Liver (tissue), 9 donors: ENCODE data around the gene SGSH. TPM values are rescaled to one million over a fixed set of nuclear protein-coding genes. Genes with fewer than 3 reads are reported as not detected.

Experiments
- DNase-seq: peaks from one replicate; pipeline ENCODE4 v3.0.0-alpha.2; 2017; ENCODE audit warnings: low spot score
- H3K27ac ChIP-seq, 2 donors: one replicate each; pipeline ENCODE4 v1.7.0; 2013; ENCODE audit warnings: inconsistent platforms in 2 of 2, low read length in 2 of 2, control low read depth in 1 of 2, low read depth in 1 of 2, mild to moderate bottlenecking in 1 of 2
- H3K27me3 ChIP-seq, 4 donors: one replicate each; pipeline versions ENCODE4 v1.6.1 to v1.7.0; 2013; ENCODE audit warnings: low read length in 3 of 4, inconsistent platforms in 1 of 4, mild to moderate bottlenecking in 1 of 4, moderate library complexity in 1 of 4; ENCODE audit not compliant: control insufficient read depth in 4 of 4, insufficient read depth in 4 of 4
- H3K36me3 ChIP-seq, 4 donors: one replicate each; pipeline versions ENCODE4 v1.6.1 to v1.7.0; 2013; ENCODE audit warnings: low read length in 3 of 4, mild to moderate bottlenecking in 3 of 4, low read depth in 1 of 4, moderate library complexity in 1 of 4; ENCODE audit not compliant: control insufficient read depth in 4 of 4, insufficient read depth in 3 of 4
- H3K4me1 ChIP-seq, 4 donors: one replicate each; pipeline versions ENCODE4 v1.6.1 to v1.7.0; 2013; ENCODE audit warnings: low read length in 3 of 4, mild to moderate bottlenecking in 3 of 4, moderate library complexity in 1 of 4; ENCODE audit not compliant: control insufficient read depth in 4 of 4, insufficient read depth in 4 of 4
- H3K4me3 ChIP-seq, 3 donors: one replicate each; pipeline versions ENCODE4 v1.6.1 to v1.7.0; 2013; ENCODE audit warnings: low read length in 3 of 3, control low read depth in 1 of 3, low read depth in 1 of 3, mild to moderate bottlenecking in 1 of 3
- H3K9ac ChIP-seq, 2 donors: one replicate each; pipeline ENCODE4 v1.7.0; 2013; ENCODE audit warnings: low read length in 2 of 2, mild to moderate bottlenecking in 2 of 2, moderate library complexity in 2 of 2, control low read depth in 1 of 2, low read depth in 1 of 2
- H3K9me3 ChIP-seq, 4 donors: one replicate each; pipeline versions ENCODE4 v1.6.1 to v1.7.0; 2013; ENCODE audit warnings: low read length in 3 of 4; ENCODE audit not compliant: control insufficient read depth in 4 of 4
- ATF3 ChIP-seq: IDR thresholded peaks from 2 replicates; pipeline ENCODE4 v1.6.1; 2016; ENCODE audit warnings: antibody characterized with exemption
- CTCF ChIP-seq: fragments of 150-350 bp; IDR thresholded peaks from 2 replicates; pipeline ENCODE4 v1.5.1; 2017; ENCODE audit warnings: improper control_type of control experiment, low read depth, low read length; ENCODE audit not compliant: missing input control
- FOXA1 ChIP-seq: IDR thresholded peaks from 2 replicates; pipeline ENCODE4 v1.6.1; 2016; ENCODE audit warnings: antibody characterized with exemption
- FOXA2 ChIP-seq: IDR thresholded peaks from 2 replicates; pipeline ENCODE4 v1.6.1; 2016; ENCODE audit warnings: antibody characterized with exemption
- GABPA ChIP-seq, 2 donors: IDR thresholded peaks in 1 of 2; conservative IDR thresholded peaks in 1 of 2; 2 replicates each; pipeline ENCODE4 v1.6.1; 2016; ENCODE audit warnings: antibody characterized with exemption in 2 of 2, mild to moderate bottlenecking in 1 of 2, moderate library complexity in 1 of 2
- HNF4A ChIP-seq, 2 donors: conservative IDR thresholded peaks; 2 replicates each; pipeline ENCODE4 v1.6.1; 2016; ENCODE audit warnings: antibody characterized with exemption in 2 of 2, mild to moderate bottlenecking in 2 of 2
- HNF4G ChIP-seq: IDR thresholded peaks from 2 replicates; pipeline ENCODE4 v1.6.1; 2016; ENCODE audit warnings: antibody characterized with exemption
- JUND ChIP-seq, 2 donors: IDR thresholded peaks; 2 replicates each; pipeline ENCODE4 v1.6.1; 2016; ENCODE audit warnings: antibody characterized with exemption in 2 of 2
- MAX ChIP-seq: IDR thresholded peaks from 2 replicates; pipeline ENCODE4 v1.6.1; 2016; ENCODE audit warnings: antibody characterized with exemption
- RAD21 ChIP-seq, 2 donors: IDR thresholded peaks; 2 replicates each; pipeline ENCODE4 v1.6.1; 2016; ENCODE audit warnings: antibody characterized with exemption in 2 of 2, mild to moderate bottlenecking in 2 of 2
- REST ChIP-seq: IDR thresholded peaks from 2 replicates; pipeline ENCODE4 v1.6.1; 2016; ENCODE audit warnings: antibody characterized with exemption, mild to moderate bottlenecking
- RXRA ChIP-seq, 2 donors: IDR thresholded peaks; 2 replicates each; pipeline ENCODE4 v1.6.1; 2017 to 2018; ENCODE audit warnings: antibody characterized with exemption in 2 of 2, mild to moderate bottlenecking in 1 of 2
- SP1 ChIP-seq: IDR thresholded peaks from 2 replicates; pipeline ENCODE4 v1.6.1; 2018; ENCODE audit warnings: antibody characterized with exemption, mild to moderate bottlenecking
- YY1 ChIP-seq: IDR thresholded peaks from 2 replicates; pipeline ENCODE4 v1.6.1; 2016; ENCODE audit warnings: antibody characterized with exemption, mild to moderate bottlenecking
- ZBTB33 ChIP-seq: IDR thresholded peaks from 2 replicates; pipeline ENCODE4 v1.6.1; 2016; ENCODE audit warnings: antibody characterized with exemption
- WGBS: extraction: QIAGEN DNeasy Blood & Tissue Kit; methylation state at CpG from one replicate; pipeline ENCODE4 v1.1.7; 2013; 5-methylcytosine and 5-hydroxymethylcytosine counted together
- polyA plus RNA-seq, 2 donors: library from polyadenylated mRNA; stranded (reverse) in 1 of 2; unstranded in 1 of 2; fragments of 200-250 nt in 1 of 2; fragments of >200 nt in 1 of 2; fragmentation: Nextera tagmentation in 1 of 2; extraction: Ambion mirVana in 1 of 2; gene quantifications; one replicate each; pipeline versions ENCODE4 v1.2.1 to v1.2.3, GENCODE V29; 2013 to 2015
- total RNA-seq, 2 donors: library from RNA; depleted of rRNA; stranded (reverse); fragments of >200 nt; gene quantifications; one replicate each; pipeline ENCODE4 v1.2.3, GENCODE V29; 2014
- donor health status: healthy.
- donor health status: healthy.
- donor health status: healthy.
- donor health status: healthy.
- donor health status: healthy.

SGSH gene
- total and polyA plus RNA-seq, 4 donors, result 5.8 to 19.8 (median 12.9) TPM

GRCh38 chr17:80184423-80184714 lies 35.8 kb downstream of the SGSH start:
- no peak overlapping the region for H3K4me3 ChIP-seq
- 87% methylated on average over 10 of the region's 10 CpGs for WGBS
- no peaks in the 10 kb centered on the region for H3K36me3 ChIP-seq
- DNase-seq, result no peak
- H3K4me1 ChIP-seq, result no peaks in the 10 kb centered on the region
- TF ChIP-seq FOXA2 (no peak), ZBTB33 (no peak), YY1 (no peak), SP1 (no peak), GABPA (IDR thresholded peaks at IDR 0.05 in 1 of 2, conservative IDR thresholded peaks at IDR 0.05 in 1 of 2) (no peak), CTCF (no peak), RXRA (IDR thresholded peaks at IDR 0.05) (no peak), HNF4G (no peak), MAX (no peak), JUND (IDR thresholded peaks at IDR 0.05) (no peak), REST (no peak), RAD21 (IDR thresholded peaks at IDR 0.05) (no peak), HNF4A (conservative IDR thresholded peaks at IDR 0.05) (no peak), FOXA1 (no peak), ATF3 (no peak)
- no peaks in the 10 kb centered on the region for H3K27me3 ChIP-seq
- no peaks in the 10 kb centered on the region for H3K9me3 ChIP-seq
- H3K27ac ChIP-seq, result no peak overlapping the region
- H3K9ac ChIP-seq, result no peak overlapping the region

GRCh38 chr17:80183581-80184422 lies 36.3 kb downstream of the SGSH start:
- TF ChIP-seq SP1 (no peak), FOXA1 (no peak)
- no peak for DNase-seq
- WGBS, result 84% methylated on average over 26 of the region's 26 CpGs
- no peaks in the 10 kb centered on the region for H3K27me3 ChIP-seq
- no peak overlapping the region for H3K27ac ChIP-seq
- H3K4me3 ChIP-seq, result no peak overlapping the region
- H3K36me3 ChIP-seq, result no peaks in the 10 kb centered on the region
- H3K4me1 ChIP-seq, result no peaks in the 10 kb centered on the region
- H3K9me3 ChIP-seq, result no peaks in the 10 kb centered on the region
- no peak overlapping the region for H3K9ac ChIP-seq
